ENCODE measurements around the gene CBX1.

CBX1 gene

DNA sequence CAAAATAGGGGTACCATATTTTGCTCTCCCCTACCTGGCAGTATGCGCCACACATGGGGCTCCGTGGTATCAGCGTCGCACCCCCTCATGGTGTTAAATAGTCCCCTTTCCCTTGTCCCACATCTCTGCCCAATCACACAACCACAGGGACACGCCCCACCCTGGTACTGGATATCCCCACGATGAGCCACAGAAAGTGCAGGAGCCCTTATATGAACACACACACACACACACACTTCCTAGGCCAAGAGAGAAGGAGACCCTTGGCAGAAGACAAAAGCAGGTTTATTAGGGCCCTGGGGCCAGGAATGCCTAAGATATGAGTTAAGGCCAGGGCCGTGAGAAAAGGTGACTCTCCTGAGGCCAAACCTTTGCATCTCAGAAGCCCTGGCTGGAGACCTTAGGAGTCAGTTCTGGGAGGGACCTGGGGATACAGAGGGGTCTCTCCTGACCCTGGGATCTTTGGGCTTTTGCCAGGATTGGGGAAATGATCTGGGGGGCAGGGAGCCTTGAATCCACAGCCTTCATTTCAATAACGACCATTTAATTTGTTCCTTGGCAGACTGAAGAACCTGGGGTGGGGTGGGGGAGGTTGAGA, 75.3 kb downstream of the CBX1 start:
- peak; percentile 32 for DNase-seq (ENCODE audit: low spot score)

GRCh38 chr17:48025040-48025903, 76.0 kb downstream of the CBX1 start:
- peak; percentile 98 for DNase-seq (ENCODE audit: low spot score)

DNA sequence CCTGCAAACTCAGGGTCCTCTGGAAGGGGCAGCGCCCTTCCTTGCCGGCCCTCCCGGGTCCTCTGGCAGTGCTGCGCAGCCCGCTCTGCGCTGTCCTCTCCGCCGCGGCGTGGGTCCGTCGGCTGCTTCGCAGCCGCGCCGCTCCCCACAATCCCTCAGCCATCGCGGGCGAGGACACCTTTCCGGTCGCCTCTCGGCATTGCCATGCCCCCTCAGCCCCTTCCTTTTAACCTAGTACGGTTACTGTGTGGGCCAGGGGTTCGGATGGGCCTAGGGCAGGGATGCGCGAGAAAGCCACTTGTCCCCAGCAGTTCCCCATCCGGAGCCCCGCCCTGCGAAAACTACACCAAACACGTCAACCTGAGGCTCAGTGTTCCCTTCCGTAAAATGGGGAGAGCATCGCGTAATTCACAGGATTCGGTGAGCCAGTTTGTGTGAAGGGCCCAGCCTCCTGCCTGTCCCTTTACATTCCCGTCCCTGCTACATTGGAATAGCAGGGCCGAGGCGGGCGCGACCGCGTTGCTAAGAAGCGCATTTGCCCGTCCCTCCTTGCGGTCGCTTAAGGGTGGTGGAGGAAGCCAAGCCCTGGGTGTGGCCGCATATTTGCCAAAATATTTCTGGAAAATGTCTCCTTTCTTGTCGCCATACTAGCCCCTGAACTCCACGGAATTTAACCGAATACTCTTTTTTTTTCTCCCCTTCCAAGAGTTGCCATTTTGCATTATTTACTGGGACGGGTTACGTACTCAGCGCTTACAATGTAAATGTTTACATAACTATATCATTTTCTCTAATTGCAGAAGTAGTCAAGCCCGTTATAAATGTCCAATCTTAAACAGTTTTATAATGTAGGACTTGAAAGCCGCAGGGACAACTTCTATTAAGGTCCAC, 76.9 kb downstream of the CBX1 start:
- peak; percentile 90 for DNase-seq (ENCODE audit: low spot score)

- DNase-seq (ENCODE audit: low spot score): peak; percentile 87
These were observed 77.7 kb downstream of the CBX1 start for GRCh38 chr17:48023400-48024148.

GRCh38 chr17:48022901-48023300, 78.4 kb downstream of the CBX1 start:
- DNase-seq (ENCODE audit: low spot score): no peak

GRCh38 chr17:48021934-48022333, 79.3 kb downstream of the CBX1 start:
- DNase-seq (ENCODE audit: low spot score): no peak

Data from SW480 (cell line).